IMR-90 (cell line): ENCODE data around the gene WASHC3.

Experiments used
- FOS ChIP-seq: fragments of 150-350 bp; IDR thresholded peaks from 2 replicates; pipeline ENCODE4 v1.6.1; 2016; ENCODE audit warnings: low read depth, low read length
- RFX5 ChIP-seq: IDR thresholded peaks from 2 replicates; pipeline ENCODE4 v1.8.0; 2012; ENCODE audit warnings: low read depth, mild to moderate bottlenecking, low read length, moderate library complexity
- SMC3 ChIP-seq: fragments of 150-350 bp; IDR thresholded peaks from 2 replicates; pipeline ENCODE4 v1.6.1; 2016; ENCODE audit warnings: low read depth, mild to moderate bottlenecking, antibody characterized with exemption, low read length, moderate library complexity
- TF ChIP-seq, protein P1 (sequence below): conservative IDR thresholded peaks from 2 replicates; pipeline ENCODE4 v1.5.1; 2012; ENCODE audit warnings: mild to moderate bottlenecking, low read depth, low read length, improper control_type of control experiment

DNA sequence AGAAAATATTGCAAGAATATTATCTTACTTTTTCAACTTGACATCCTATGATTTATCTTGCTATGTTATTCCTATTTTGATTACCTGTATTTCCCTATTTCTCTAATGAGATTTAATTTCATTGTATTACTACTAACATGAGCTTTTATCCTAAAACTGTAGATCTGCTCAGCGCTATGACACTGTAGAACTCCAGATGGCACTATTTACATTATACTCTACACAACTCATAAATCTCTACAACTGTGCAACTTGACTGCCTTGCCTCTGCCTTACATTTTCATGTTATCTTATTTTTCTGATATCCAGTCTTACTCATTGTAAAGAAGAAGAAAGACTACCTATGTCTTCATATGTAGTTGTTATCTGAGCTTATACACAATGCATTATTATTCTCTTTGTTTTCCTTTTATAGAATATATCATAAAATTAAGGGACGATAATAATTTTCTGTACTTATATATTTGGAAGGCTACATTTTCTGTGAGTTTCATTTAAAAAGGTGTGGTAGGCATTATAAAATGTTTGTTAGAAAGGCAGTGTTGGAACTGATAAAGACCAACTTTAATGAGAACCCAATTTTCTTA lies 34.0 kb upstream of the WASHC3 start:
- no peak for TF ChIP-seq RFX5
- no peak for TF ChIP-seq FOS
- TF ChIP-seq, protein P1, sequence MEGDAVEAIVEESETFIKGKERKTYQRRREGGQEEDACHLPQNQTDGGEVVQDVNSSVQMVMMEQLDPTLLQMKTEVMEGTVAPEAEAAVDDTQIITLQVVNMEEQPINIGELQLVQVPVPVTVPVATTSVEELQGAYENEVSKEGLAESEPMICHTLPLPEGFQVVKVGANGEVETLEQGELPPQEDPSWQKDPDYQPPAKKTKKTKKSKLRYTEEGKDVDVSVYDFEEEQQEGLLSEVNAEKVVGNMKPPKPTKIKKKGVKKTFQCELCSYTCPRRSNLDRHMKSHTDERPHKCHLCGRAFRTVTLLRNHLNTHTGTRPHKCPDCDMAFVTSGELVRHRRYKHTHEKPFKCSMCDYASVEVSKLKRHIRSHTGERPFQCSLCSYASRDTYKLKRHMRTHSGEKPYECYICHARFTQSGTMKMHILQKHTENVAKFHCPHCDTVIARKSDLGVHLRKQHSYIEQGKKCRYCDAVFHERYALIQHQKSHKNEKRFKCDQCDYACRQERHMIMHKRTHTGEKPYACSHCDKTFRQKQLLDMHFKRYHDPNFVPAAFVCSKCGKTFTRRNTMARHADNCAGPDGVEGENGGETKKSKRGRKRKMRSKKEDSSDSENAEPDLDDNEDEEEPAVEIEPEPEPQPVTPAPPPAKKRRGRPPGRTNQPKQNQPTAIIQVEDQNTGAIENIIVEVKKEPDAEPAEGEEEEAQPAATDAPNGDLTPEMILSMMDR = peak; percentile 57
- peak; percentile 51; the same call in 1 of the 2 replicates for TF ChIP-seq SMC3
